H9 (cell line): Measurements from ENCODE around the gene VASN. TPM values are rescaled to one million over a fixed set of nuclear protein-coding genes. Genes with fewer than 3 reads are reported as not detected.

Experiments
- DNase-seq: peaks from one replicate; pipeline ENCODE4 v3.0.0-alpha.2; 2017
- H2AFZ ChIP-seq: one replicate; pipeline ENCODE4 v1.6.1; 2013; ENCODE audit warnings: mild to moderate bottlenecking, low read length, control low read depth, moderate library complexity
- H2AK5ac ChIP-seq: 2 replicates; pipeline ENCODE4 v1.6.1; 2013; ENCODE audit warnings: low read length, control low read depth, mixed read lengths; ENCODE audit not compliant: insufficient read length
- H2BK120ac ChIP-seq: one replicate; pipeline ENCODE4 v1.6.1; 2013; ENCODE audit warnings: low read depth, mild to moderate bottlenecking, low read length, control low read depth, inconsistent platforms; ENCODE audit not compliant: poor library complexity, severe bottlenecking
- H2BK12ac ChIP-seq: 2 replicates; pipeline ENCODE4 v1.6.1; 2013; ENCODE audit warnings: low read length, control low read depth, mixed read lengths, low read depth; ENCODE audit not compliant: insufficient read length
- H2BK15ac ChIP-seq: 2 replicates; pipeline ENCODE4 v1.6.1; 2013; ENCODE audit warnings: low read depth, low read length, control low read depth
- H2BK20ac ChIP-seq: one replicate; pipeline ENCODE4 v1.6.1; 2013; ENCODE audit warnings: low read depth, mild to moderate bottlenecking, low read length, control low read depth, inconsistent platforms; ENCODE audit not compliant: poor library complexity, severe bottlenecking
- H2BK5ac ChIP-seq: 2 replicates; pipeline ENCODE4 v1.6.1; 2013; ENCODE audit warnings: low read length, control low read depth, mixed read lengths; ENCODE audit not compliant: insufficient read length
- H3K14ac ChIP-seq: 2 replicates; pipeline ENCODE4 v1.6.1; 2013; ENCODE audit warnings: low read length, control low read depth; ENCODE audit not compliant: insufficient read depth
- H3K18ac ChIP-seq: 2 replicates; pipeline ENCODE4 v1.6.1; 2013; ENCODE audit warnings: low read depth, mild to moderate bottlenecking, mixed read lengths, low read length, control low read depth; ENCODE audit not compliant: insufficient read length
- H3K23ac ChIP-seq: 2 replicates; pipeline ENCODE4 v1.6.1; 2013; ENCODE audit warnings: low read length, control low read depth, mixed read lengths, low read depth; ENCODE audit not compliant: insufficient read length
- H3K23me2 ChIP-seq: 2 replicates; pipeline ENCODE4 v1.6.1; 2013; ENCODE audit warnings: low read depth, mild to moderate bottlenecking, mixed read lengths, low read length, control low read depth; ENCODE audit not compliant: insufficient read length, poor library complexity, severe bottlenecking
- H3K27ac ChIP-seq: 2 replicates; pipeline ENCODE4 v1.5.1; 2013; ENCODE audit warnings: low read length, control low read depth, mixed read lengths, low read depth; ENCODE audit not compliant: insufficient read length
- H3K27me3 ChIP-seq: 2 replicates; pipeline ENCODE4 v1.6.1; 2013; ENCODE audit warnings: low read length, control low read depth, inconsistent platforms; ENCODE audit not compliant: insufficient read depth
- H3K4ac ChIP-seq: 2 replicates; pipeline ENCODE4 v1.6.1; 2013; ENCODE audit warnings: low read depth, mild to moderate bottlenecking, control low read depth, inconsistent platforms, low read length, moderate library complexity
- H3K4me1 ChIP-seq: 2 replicates; pipeline ENCODE4 v1.6.1; 2013; ENCODE audit warnings: low read length, control low read depth, inconsistent platforms; ENCODE audit not compliant: insufficient read depth
- H3K4me2 ChIP-seq: 2 replicates; pipeline ENCODE4 v1.6.1; 2013; ENCODE audit warnings: low read length, control low read depth, mixed read lengths; ENCODE audit not compliant: insufficient read length, insufficient read depth
- H3K56ac ChIP-seq: 2 replicates; pipeline ENCODE4 v1.6.1; 2013; ENCODE audit warnings: low read depth, mild to moderate bottlenecking, mixed read lengths, low read length, control low read depth; ENCODE audit not compliant: insufficient read length
- H3K79me1 ChIP-seq: 2 replicates; pipeline ENCODE4 v1.6.1; 2013; ENCODE audit warnings: low read depth, mild to moderate bottlenecking, moderate library complexity, low read length, control low read depth, inconsistent platforms; ENCODE audit not compliant: insufficient read depth, poor library complexity, severe bottlenecking
- H3K79me2 ChIP-seq: 2 replicates; pipeline ENCODE4 v1.6.1; 2013; ENCODE audit warnings: low read length, control low read depth, inconsistent platforms; ENCODE audit not compliant: insufficient read depth
- H3K9ac ChIP-seq: 2 replicates; pipeline ENCODE4 v1.6.1; 2013; ENCODE audit warnings: low read length, control low read depth, mixed read lengths; ENCODE audit not compliant: insufficient read length; ENCODE audit errors: extremely low read depth
- H3K9me3 ChIP-seq: one replicate; pipeline ENCODE4 v1.6.1; 2013; ENCODE audit warnings: low read depth, low read length, inconsistent platforms; ENCODE audit not compliant: control insufficient read depth
- H3T11ph ChIP-seq: one replicate; pipeline ENCODE4 v1.6.1; 2013; ENCODE audit warnings: mild to moderate bottlenecking, low read length, control low read depth, inconsistent platforms
- H4K20me1 ChIP-seq: one replicate; pipeline ENCODE4 v1.6.1; 2013; ENCODE audit not compliant: control insufficient read depth, insufficient read length, insufficient read depth
- H4K5ac ChIP-seq: 2 replicates; pipeline ENCODE4 v1.6.1; 2013; ENCODE audit warnings: low read depth, mild to moderate bottlenecking, mixed read lengths, low read length, control low read depth; ENCODE audit not compliant: insufficient read length
- H4K8ac ChIP-seq: replicated peaks from 2 replicates; pipeline ENCODE4 v1.6.1; 2013; ENCODE audit warnings: low read length, control low read depth, mixed read lengths, low read depth; ENCODE audit not compliant: insufficient read length
- H4K91ac ChIP-seq: 2 replicates; pipeline ENCODE4 v1.6.1; 2013; ENCODE audit warnings: low read depth, mild to moderate bottlenecking, moderate library complexity, mixed read lengths, low read length, control low read depth; ENCODE audit not compliant: insufficient read length
- H3K27ac Mint-ChIP-seq, 3 experiments: 2 replicates in 2 of 3; 3 replicates in 1 of 3; pipeline ENCODE4 v1.8.0; 2020 to 2021; ENCODE audit warnings: mixed read lengths in 3 of 3, mild to moderate bottlenecking in 1 of 3, moderate library complexity in 1 of 3
- H3K27me3 Mint-ChIP-seq: 2 replicates; pipeline ENCODE4 v1.8.0; 2021; ENCODE audit warnings: low read depth, mild to moderate bottlenecking, moderate library complexity, mixed read lengths
- H3K36me3 Mint-ChIP-seq, 3 experiments: 2 replicates in 2 of 3; 3 replicates in 1 of 3; pipeline ENCODE4 v1.8.0; 2020 to 2021; ENCODE audit warnings: low read depth in 3 of 3, mixed read lengths in 3 of 3; ENCODE audit not compliant: insufficient read depth in 1 of 3
- H3K4me1 Mint-ChIP-seq, 2 experiments: 2 replicates each; pipeline ENCODE4 v1.8.0; 2020; ENCODE audit warnings: mixed read lengths in 2 of 2
- H3K4me3 Mint-ChIP-seq, 2 experiments: 2 replicates in 1 of 2; 3 replicates in 1 of 2; pipeline ENCODE4 v1.8.0; 2020 to 2021; ENCODE audit warnings: mild to moderate bottlenecking in 2 of 2, mixed read lengths in 2 of 2, moderate library complexity in 1 of 2
- H3K9me3 Mint-ChIP-seq, 2 experiments: 2 replicates in 1 of 2; 3 replicates in 1 of 2; pipeline ENCODE4 v1.8.0; 2020; ENCODE audit warnings: mild to moderate bottlenecking in 2 of 2, mixed read lengths in 2 of 2, moderate library complexity in 1 of 2
- CTCF ChIP-seq: fragments of 200-600 bp; sonication (generic); conservative IDR thresholded peaks from 3 replicates; pipeline ENCODE4 v1.8.0; 2021; ENCODE audit warnings: antibody characterized with exemption, mild to moderate bottlenecking
- WGBS: extraction: QIAGEN DNeasy Blood & Tissue Kit; methylation state at CpG from one replicate; pipeline ENCODE4 v1.1.7; 2013; ENCODE audit warnings: missing lambda C conversion rate, low lambda C conversion rate, mixed read lengths; ENCODE audit not compliant: insufficient read length; ENCODE audit errors: extremely low coverage; 5-methylcytosine and 5-hydroxymethylcytosine counted together
- total RNA-seq: library from RNA; stranded (reverse); gene quantifications from 2 replicates; pipeline ENCODE4 v1.2.1, GENCODE V29; 2021

The VASN gene
- total RNA-seq, 1 experiment from 2014 or later: 11.0 TPM

- Histone ChIP-seq H2BK12ac (no peak overlapping the region), H4K20me1 (no peaks in the 10 kb centered on the region), H2AFZ (no peak overlapping the region), H3K9me3 (no peaks in the 10 kb centered on the region), H3K79me1 (no peaks in the 10 kb centered on the region), H3K23ac (no peak overlapping the region), H3K4me1 (no peaks in the 10 kb centered on the region; the same call in 1 of the 2 replicates), H2BK20ac (no peak overlapping the region), H3K18ac (no peak overlapping the region), H3K27me3 (no peaks in the 10 kb centered on the region), H3K27ac (no peak overlapping the region), H4K5ac (no peak overlapping the region), H2BK120ac (no peak overlapping the region), H3K4me2 (no peak overlapping the region), H3K9ac (no peak overlapping the region), H3K79me2 (no peaks in the 10 kb centered on the region), H4K91ac (no peak overlapping the region), H3K23me2 (no peaks in the 10 kb centered on the region), H2BK5ac (no peak overlapping the region), H2BK15ac (no peak overlapping the region), H4K8ac (no peak overlapping the region), H3T11ph (no peak overlapping the region), H3K4ac (no peak overlapping the region), H3K14ac (no peak overlapping the region; the same call in 1 of the 2 replicates), H2AK5ac (no peak overlapping the region), H3K56ac (no peak overlapping the region)
- H3K4me1 Mint-ChIP-seq: peaks cover 6 to 21% of the 10 kb centered on the region in 2 experiments
- H3K9me3 Mint-ChIP-seq: no peaks in the 10 kb centered on the region
- no peak overlapping the region for H3K4me3 Mint-ChIP-seq
- WGBS: no CpG with 5 or more reads among the region's 21 CpGs
- H3K36me3 Mint-ChIP-seq: peaks cover 0 to 3% (median 2%) of the 10 kb centered on the region in 3 experiments; a peak in 4 of 7 replicates
- peak overlapping the region in 1 of 3 experiments; percentile 68; a peak in 1 of 7 replicates for H3K27ac Mint-ChIP-seq
- H3K27me3 Mint-ChIP-seq: no peaks in the 10 kb centered on the region
- DNase-seq: no peak
- TF ChIP-seq CTCF: no peak
Observed at GRCh38 chr16:4382795-4383357, 11.2 kb downstream of the VASN start.
